DOHH2 (cell line): ENCODE results near the gene HRH1.

Experiments used
- H3F3A ChIP-seq: fragments of 200-600 bp; sonication (generic), shearing (Covaris generic); 2 replicates; pipeline ENCODE4 v1.6.0; 2016; ENCODE audit warnings: antibody characterized with exemption, mild to moderate bottlenecking; ENCODE audit not compliant: control insufficient read depth, insufficient read depth
- H3K27ac ChIP-seq: fragments of 200-600 bp; sonication (generic); 2 replicates; pipeline ENCODE4 v1.5.1; 2014; ENCODE audit warnings: low read depth, mild to moderate bottlenecking, low read length, moderate library complexity
- H3K27me3 ChIP-seq: fragments of 200-600 bp; sonication (generic); 2 replicates; pipeline ENCODE4 v1.6.1; 2014; ENCODE audit warnings: mild to moderate bottlenecking, low read length, mixed read lengths; ENCODE audit not compliant: control insufficient read depth
- H3K36me3 ChIP-seq: fragments of 200-600 bp; sonication (generic); 2 replicates; pipeline ENCODE4 v1.6.1; 2014; ENCODE audit warnings: mild to moderate bottlenecking, low read length, moderate library complexity, mixed read lengths; ENCODE audit not compliant: control insufficient read depth
- H3K4me1 ChIP-seq: fragments of 200-600 bp; sonication (generic); 2 replicates; pipeline ENCODE4 v1.6.1; 2014; ENCODE audit warnings: mild to moderate bottlenecking, low read length, mixed read lengths; ENCODE audit not compliant: control insufficient read depth
- H3K4me2 ChIP-seq: fragments of 200-600 bp; sonication (generic); 2 replicates; pipeline ENCODE4 v1.6.0; 2014; ENCODE audit warnings: mild to moderate bottlenecking, low read length, moderate library complexity
- H3K4me3 ChIP-seq: fragments of 200-600 bp; sonication (generic); 2 replicates; pipeline ENCODE4 v1.5.1; 2014; ENCODE audit warnings: mild to moderate bottlenecking, low read length, mixed read lengths
- H3K79me2 ChIP-seq: fragments of 200-600 bp; sonication (generic); 2 replicates; pipeline ENCODE4 v1.6.1; 2014; ENCODE audit warnings: mild to moderate bottlenecking, low read length, mixed read lengths; ENCODE audit not compliant: control insufficient read depth
- H3K9me2 ChIP-seq: fragments of 200-600 bp; sonication (generic); replicated peaks from 2 replicates; pipeline ENCODE4 v1.6.1; 2014; ENCODE audit warnings: mild to moderate bottlenecking, low read length, mixed read lengths; ENCODE audit not compliant: control insufficient read depth
- H3K9me3 ChIP-seq: fragments of 200-600 bp; sonication (generic); 2 replicates; pipeline ENCODE4 v1.6.1; 2014; ENCODE audit warnings: antibody characterized with exemption, low read length, mixed read lengths; ENCODE audit not compliant: control insufficient read depth, insufficient read depth
- H4K20me1 ChIP-seq: fragments of 200-600 bp; sonication (generic); 2 replicates; pipeline ENCODE4 v1.6.0; 2014; ENCODE audit warnings: low read depth, mild to moderate bottlenecking, antibody characterized with exemption, low read length, moderate library complexity; ENCODE audit not compliant: control insufficient read depth, insufficient read depth
- CTCF ChIP-seq: fragments of 200-600 bp; sonication (generic); IDR thresholded peaks from one replicate; pipeline ENCODE4 v1.5.1; 2014; ENCODE audit warnings: antibody characterized with exemption, mild to moderate bottlenecking, low read depth, low read length; ENCODE audit not compliant: poor library complexity, severe bottlenecking
- EZH2phosphoT487 ChIP-seq: fragments of 200-600 bp; sonication (generic); IDR thresholded peaks from 2 replicates; pipeline ENCODE4 v1.6.1; 2017; ENCODE audit warnings: borderline replicate concordance, mild to moderate bottlenecking, antibody characterized with exemption, low read length, moderate library complexity, mixed read lengths

Gene HRH1

GRCh38 chr3:11289864-11290263 lies 135.6 kb downstream of the HRH1 start:
- peaks cover 9% of the 10 kb centered on the region; the same call in 1 of the 2 replicates for H3K36me3 ChIP-seq
- no peak overlapping the region for H3K4me2 ChIP-seq
- H3F3A ChIP-seq = 0 out of 2 replicates have a peak, but pooled peaks cover 6% of the 10 kb centered on the region
- no peaks in the 10 kb centered on the region for H3K27me3 ChIP-seq
- no peak overlapping the region for H3K27ac ChIP-seq
- no peaks in the 10 kb centered on the region for H3K9me3 ChIP-seq
- no peak for TF ChIP-seq CTCF
- H3K79me2 ChIP-seq = peaks cover 17% of the 10 kb centered on the region
- peaks cover 32% of the 10 kb centered on the region for H3K4me1 ChIP-seq
- no peak overlapping the region for H3K4me3 ChIP-seq
- no peaks in the 10 kb centered on the region for H3K9me2 ChIP-seq
- H4K20me1 ChIP-seq = no peaks in the 10 kb centered on the region

DNA sequence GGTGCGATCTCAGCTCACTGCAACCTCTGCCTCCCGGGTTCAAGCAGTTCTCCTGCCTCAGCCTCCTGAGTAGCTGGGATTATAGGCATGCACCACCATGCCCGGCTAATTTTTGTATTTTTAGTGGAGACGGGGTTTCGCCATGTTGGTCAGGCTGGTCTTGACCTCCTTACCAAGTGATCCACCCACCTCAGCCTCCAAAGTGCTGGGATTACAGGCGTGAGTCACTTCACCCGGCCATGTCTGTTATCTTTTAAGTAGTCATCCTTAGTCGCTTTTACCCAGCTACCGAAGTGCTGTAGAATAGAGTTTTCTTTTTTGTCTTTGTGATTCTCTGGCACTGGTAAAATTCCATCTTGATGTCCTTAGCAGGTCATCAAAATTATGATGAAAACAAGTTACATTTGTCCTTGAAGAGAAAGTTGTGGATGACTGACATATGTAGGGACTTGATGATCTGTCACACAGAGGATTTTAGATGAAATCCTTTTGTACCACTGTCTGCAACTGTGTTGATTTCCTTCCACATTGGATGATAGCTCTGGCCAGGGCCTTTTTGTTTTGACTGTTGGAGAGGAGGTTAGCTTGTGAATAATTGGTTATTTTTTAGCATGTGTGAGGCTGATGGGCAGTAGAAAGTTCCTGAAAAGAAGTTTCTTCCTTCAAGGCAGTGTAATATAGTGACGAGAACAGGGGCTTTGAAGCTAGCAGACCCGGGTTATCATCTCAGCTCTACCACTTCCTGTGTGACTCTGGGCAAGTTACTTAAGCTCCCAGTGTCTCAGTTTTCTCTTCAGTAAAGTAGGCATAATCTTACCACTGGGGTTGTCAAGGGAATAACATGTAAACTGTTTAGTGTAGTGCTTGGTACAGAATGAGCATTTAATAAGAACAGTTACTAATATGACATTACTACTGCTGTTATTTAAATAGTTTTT lies 136.7 kb downstream of the HRH1 start:
- Histone ChIP-seq H4K20me1 (no peaks in the 10 kb centered on the region), H3K79me2 (peaks cover 15% of the 10 kb centered on the region), H3K9me3 (no peaks in the 10 kb centered on the region), H3F3A (0 out of 2 replicates have a peak, but pooled peaks cover 6% of the 10 kb centered on the region), H3K9me2 (no peaks in the 10 kb centered on the region), H3K36me3 (peaks cover 9% of the 10 kb centered on the region; the same call in 1 of the 2 replicates), H3K4me2 (no peak overlapping the region), H3K4me1 (peaks cover 32% of the 10 kb centered on the region), H3K27ac (no peak overlapping the region), H3K4me3 (no peak overlapping the region), H3K27me3 (no peaks in the 10 kb centered on the region)
- TF ChIP-seq EZH2phosphoT487 (no peak), CTCF (no peak)

DNA sequence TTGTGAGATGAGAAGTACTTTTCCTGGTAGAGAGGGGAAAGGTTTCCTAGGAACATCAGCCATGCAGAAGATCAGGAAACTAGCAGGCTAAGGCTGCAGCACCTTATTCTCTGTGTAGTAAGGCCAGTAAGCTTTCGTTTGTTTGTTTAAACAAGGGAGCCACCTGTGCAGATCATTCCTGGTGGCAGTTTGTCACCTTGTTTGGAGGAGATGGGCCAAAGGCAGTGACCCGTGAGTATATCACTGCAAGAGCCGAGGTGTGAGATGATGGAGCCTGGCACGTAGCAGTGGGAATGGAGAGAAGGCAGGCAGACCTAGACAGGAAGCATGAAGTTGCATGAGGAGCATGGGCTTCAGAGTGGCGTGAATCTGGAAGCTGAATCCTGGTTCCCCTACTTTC lies 137.5 kb downstream of the HRH1 start:
- Histone ChIP-seq H3K79me2 (peaks cover 13% of the 10 kb centered on the region), H3K36me3 (peaks cover 9% of the 10 kb centered on the region; the same call in 1 of the 2 replicates), H3K9me3 (no peaks in the 10 kb centered on the region), H3K4me1 (peaks cover 32% of the 10 kb centered on the region), H3K27ac (no peak overlapping the region), H3K27me3 (no peaks in the 10 kb centered on the region), H3F3A (0 out of 2 replicates have a peak, but pooled peaks cover 6% of the 10 kb centered on the region), H4K20me1 (no peaks in the 10 kb centered on the region), H3K9me2 (no peaks in the 10 kb centered on the region), H3K4me3 (no peak overlapping the region), H3K4me2 (no peak overlapping the region)
- no peak for TF ChIP-seq CTCF
- no peak for TF ChIP-seq EZH2phosphoT487
